HG03575 (cell line): Measurements from ENCODE around the gene SQSTM1.
"Not testable (repeated sequence)": the region's sequence is repeated elsewhere in the genome, so short reads cannot be mapped to it uniquely, and the experiment has no call there.

ENCODE experiments used
- ATAC-seq: cut with Tn5 transposase; IDR thresholded peaks from one replicate; pipeline ENCODE4 v1.9.1; 2021; ENCODE audit not compliant: unreplicated experiment, insufficient number of reproducible peaks, low FRiP score; ENCODE audit errors: extremely low read depth

The SQSTM1 gene

GRCh38 chr5:179820127-179820482, 600 bp upstream of the SQSTM1 start:
- no peak for ATAC-seq

GRCh38 chr5:179821298-179822058, 773 bp downstream of the SQSTM1 start:
- ATAC-seq, result no peak

- no peak for ATAC-seq
Observed at GRCh38 chr5:179822059-179822432, 1.3 kb downstream of the SQSTM1 start.

- no peak for ATAC-seq
Observed at GRCh38 chr5:179822444-179822990, 1.8 kb downstream of the SQSTM1 start.

GRCh38 chr5:179823937-179824744, 3.4 kb downstream of the SQSTM1 start:
- no peak for ATAC-seq

- no peak for ATAC-seq
Observed at GRCh38 chr5:179824745-179825112, 4.0 kb downstream of the SQSTM1 start.

GRCh38 chr5:179825655-179826182, 5.0 kb downstream of the SQSTM1 start:
- ATAC-seq, result no peak

GRCh38 chr5:179827680-179828079, 7.0 kb downstream of the SQSTM1 start:
- ATAC-seq, result no peak

GRCh38 chr5:179828756-179829421, 8.2 kb downstream of the SQSTM1 start:
- ATAC-seq, result no peak

- no peak for ATAC-seq
Observed at GRCh38 chr5:179829732-179830435, 9.2 kb downstream of the SQSTM1 start.

- no peak for ATAC-seq
Observed at GRCh38 chr5:179830818-179831468, 10.2 kb downstream of the SQSTM1 start.

GRCh38 chr5:179832039-179832745, 11.5 kb downstream of the SQSTM1 start:
- ATAC-seq, result no peak

GRCh38 chr5:179833056-179833708, 12.5 kb downstream of the SQSTM1 start:
- ATAC-seq, result no peak

- no peak for ATAC-seq
Observed at GRCh38 chr5:179833709-179834070, 13.0 kb downstream of the SQSTM1 start.

GRCh38 chr5:179834120-179834519, 13.4 kb downstream of the SQSTM1 start:
- ATAC-seq, result no peak

- ATAC-seq, result not testable (repeated sequence)
Observed at GRCh38 chr5:179834871-179835270, 14.2 kb downstream of the SQSTM1 start.

- no peak for ATAC-seq
Observed at GRCh38 chr5:179836225-179837019, 15.7 kb downstream of the SQSTM1 start.
